Rectal smooth muscle tissue (tissue), 1 donor: ENCODE data around the gene SNCAIP.

Experiments
- H3K27ac ChIP-seq: one replicate; pipeline ENCODE4 v1.7.0; 2013; ENCODE audit warnings: low read depth, low read length, inconsistent platforms
- H3K27me3 ChIP-seq: one replicate; pipeline ENCODE4 v1.7.0; 2013; ENCODE audit warnings: low read length; ENCODE audit not compliant: control insufficient read depth, insufficient read depth
- H3K36me3 ChIP-seq: one replicate; pipeline ENCODE4 v1.7.0; 2013; ENCODE audit warnings: low read length; ENCODE audit not compliant: control insufficient read depth, insufficient read depth
- H3K4me1 ChIP-seq: one replicate; pipeline ENCODE4 v1.7.0; 2013; ENCODE audit warnings: low read length; ENCODE audit not compliant: control insufficient read depth, insufficient read depth
- H3K4me3 ChIP-seq: one replicate; pipeline ENCODE4 v1.7.0; 2013; ENCODE audit warnings: low read length
- H3K9ac ChIP-seq: one replicate; pipeline ENCODE4 v1.7.0; 2013; ENCODE audit warnings: low read length

The SNCAIP gene

DNA sequence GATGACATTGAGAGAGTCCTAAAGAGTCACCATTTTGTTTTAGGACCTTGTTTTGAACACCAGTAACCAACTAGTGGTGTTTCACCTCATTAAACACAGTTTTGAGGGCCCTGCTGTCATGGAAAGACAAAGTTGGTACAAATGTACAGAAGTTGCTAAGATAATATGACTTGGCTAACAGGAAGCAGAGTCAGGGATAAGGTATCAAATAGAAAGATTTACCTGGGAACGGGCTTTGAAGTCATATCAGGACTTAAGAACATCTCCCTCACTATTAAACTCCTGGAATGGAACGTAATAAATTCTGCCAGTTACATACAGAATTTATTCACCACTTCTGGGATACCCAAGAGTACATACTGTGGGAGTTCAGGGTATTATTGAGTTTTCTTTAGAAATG is 115.6 kb downstream of the SNCAIP start:
- Histone ChIP-seq H3K27ac (no peak overlapping the region), H3K9ac (no peak overlapping the region), H3K27me3 (no peaks in the 10 kb centered on the region), H3K4me3 (no peak overlapping the region), H3K36me3 (no peaks in the 10 kb centered on the region), H3K4me1 (no peaks in the 10 kb centered on the region)

DNA sequence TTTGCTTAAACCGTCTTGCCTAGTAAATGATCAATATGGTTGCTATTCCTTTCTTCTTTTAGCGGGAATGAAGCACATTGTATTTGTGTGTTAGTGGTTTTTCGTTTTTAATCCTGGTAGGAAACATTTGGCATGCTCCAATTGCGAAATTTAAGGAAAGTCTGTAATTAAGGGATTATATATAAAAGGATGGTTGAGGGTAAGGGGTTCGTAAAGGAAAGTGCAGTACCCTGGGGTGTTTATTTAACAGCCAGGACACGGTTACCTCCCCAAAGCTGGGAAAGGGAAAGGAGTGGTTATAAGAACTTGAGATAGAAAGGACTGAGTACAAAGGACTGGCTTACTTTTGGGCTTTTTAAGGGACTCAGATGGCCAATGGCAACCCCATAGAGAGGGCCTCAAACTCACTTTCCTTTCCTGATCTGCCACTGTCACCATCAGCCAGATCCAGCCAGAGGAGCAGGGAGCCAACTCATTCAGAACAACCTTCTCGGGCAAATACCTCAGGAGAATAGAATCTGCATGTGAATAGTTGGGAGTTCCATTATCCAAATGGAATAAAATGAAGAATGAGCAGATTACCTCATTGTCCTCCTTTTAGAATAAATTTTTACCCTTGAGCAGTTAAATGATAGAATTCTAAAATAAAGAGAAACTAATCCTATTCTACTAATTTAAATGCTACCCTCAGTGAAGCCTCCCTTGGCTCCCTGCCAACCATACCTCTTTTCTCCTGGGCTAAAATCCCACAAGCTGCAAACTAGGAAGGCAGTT is 117.7 kb downstream of the SNCAIP start:
- Histone ChIP-seq H3K36me3 (no peaks in the 10 kb centered on the region), H3K4me3 (no peak overlapping the region)

DNA sequence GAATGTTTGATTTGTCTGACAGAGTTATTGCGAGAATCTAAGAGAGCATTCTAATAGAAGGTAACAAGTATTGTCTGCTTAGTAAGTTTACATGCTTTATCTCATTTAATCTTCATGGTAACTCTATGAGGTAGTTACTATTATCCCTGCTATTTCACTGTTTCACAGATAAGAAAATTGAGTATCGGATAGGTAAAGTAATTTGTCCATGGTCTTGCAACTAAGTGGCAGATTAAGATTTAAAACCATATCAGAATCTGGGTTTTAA is 118.2 kb downstream of the SNCAIP start:
- H3K9ac ChIP-seq, result no peak overlapping the region
- no peak overlapping the region for H3K27ac ChIP-seq
- H3K4me1 ChIP-seq, result peaks cover 4% of the 10 kb centered on the region
- no peaks in the 10 kb centered on the region for H3K27me3 ChIP-seq
- no peak overlapping the region for H3K4me3 ChIP-seq
- H3K36me3 ChIP-seq, result no peaks in the 10 kb centered on the region

More for the DNA sequence above, 117.7 kb downstream of the SNCAIP start:
- H3K27me3 ChIP-seq, result no peaks in the 10 kb centered on the region
- no peak overlapping the region for H3K9ac ChIP-seq
- peaks cover 4% of the 10 kb centered on the region for H3K4me1 ChIP-seq
- no peak overlapping the region for H3K27ac ChIP-seq

DNA sequence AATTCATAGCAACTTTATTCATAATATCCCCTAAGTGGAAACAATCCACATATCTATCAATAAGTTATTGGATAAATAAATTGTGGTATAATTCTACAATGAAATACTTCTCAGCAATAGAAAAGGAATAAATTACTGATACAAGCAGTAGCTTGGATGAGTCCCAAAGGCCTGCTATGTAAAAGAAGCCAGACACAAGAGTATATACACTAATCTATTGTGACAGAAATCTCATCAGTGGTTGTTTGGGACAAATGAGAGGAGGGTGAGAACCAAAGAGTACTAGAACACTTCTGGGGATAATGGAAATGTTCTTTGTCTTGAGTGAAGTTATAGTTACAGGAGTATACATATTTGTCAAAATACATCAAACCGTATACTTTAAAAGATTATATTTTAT is 119.3 kb downstream of the SNCAIP start:
- H3K4me3 ChIP-seq, result no peak overlapping the region
- H3K27me3 ChIP-seq, result no peaks in the 10 kb centered on the region
- peaks cover 4% of the 10 kb centered on the region for H3K4me1 ChIP-seq
- no peak overlapping the region for H3K9ac ChIP-seq
- no peaks in the 10 kb centered on the region for H3K36me3 ChIP-seq
- H3K27ac ChIP-seq, result no peak overlapping the region

DNA sequence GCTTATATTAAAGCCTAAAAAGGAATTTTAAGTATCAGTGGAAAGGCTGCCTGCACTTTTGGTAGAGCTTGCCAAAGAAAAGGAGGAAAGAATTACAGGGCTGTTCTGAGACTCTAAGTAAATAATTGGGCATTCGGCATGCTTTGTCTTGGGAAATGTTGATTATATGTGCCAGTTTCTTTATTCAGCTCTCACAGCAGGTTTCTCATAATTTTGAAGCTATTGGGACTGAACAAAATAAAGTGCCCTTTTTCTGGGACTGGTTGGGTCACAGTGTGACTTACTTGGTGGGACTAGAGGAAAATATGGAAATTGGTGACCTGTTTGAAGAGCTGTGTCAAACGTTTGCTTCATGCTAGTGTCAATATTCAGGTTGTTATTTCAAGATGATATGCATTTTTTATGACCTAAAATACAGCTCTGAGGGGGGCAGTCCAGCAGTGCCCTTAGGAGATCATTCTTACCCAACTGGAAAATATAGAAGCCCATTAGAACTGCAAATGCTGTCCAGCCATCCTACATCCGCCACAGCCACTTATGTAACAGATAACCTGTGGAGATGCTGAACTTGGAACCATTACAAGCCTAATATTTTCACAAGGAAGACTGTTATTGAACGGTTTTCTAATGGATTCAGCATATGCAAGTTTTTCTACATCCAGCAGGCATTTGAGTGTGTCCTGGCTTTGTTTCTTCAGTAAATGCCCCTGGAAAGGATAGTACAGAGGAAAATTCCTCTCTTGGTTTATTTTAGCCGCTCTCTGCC is 122.4 kb downstream of the SNCAIP start:
- Histone ChIP-seq H3K4me3 (no peak overlapping the region), H3K4me1 (peaks cover 4% of the 10 kb centered on the region), H3K27ac (no peak overlapping the region), H3K9ac (no peak overlapping the region), H3K27me3 (no peaks in the 10 kb centered on the region), H3K36me3 (no peaks in the 10 kb centered on the region)

DNA sequence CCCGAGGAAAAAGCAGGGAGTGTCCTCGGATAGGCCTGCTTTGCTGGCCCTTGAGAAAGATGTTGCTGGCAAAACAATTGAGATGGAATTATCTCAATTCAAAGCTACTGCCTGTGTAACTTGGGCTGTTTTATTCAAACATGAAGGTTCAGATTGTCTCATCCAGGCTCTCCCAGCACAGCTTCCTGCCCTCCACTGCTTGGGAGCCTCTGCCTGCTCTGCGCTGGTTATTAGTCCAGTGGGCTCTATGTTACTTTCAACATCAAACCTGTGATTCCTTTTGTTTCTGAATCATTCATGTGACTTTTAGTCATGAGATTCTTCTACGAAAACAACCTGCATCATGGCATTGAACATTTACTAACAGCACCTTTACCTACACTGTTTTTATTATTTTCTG is 123.2 kb downstream of the SNCAIP start:
- H3K27me3 ChIP-seq, result no peaks in the 10 kb centered on the region
- H3K27ac ChIP-seq, result no peak overlapping the region
- H3K9ac ChIP-seq, result no peak overlapping the region
- peaks cover 4% of the 10 kb centered on the region for H3K4me1 ChIP-seq
- no peaks in the 10 kb centered on the region for H3K36me3 ChIP-seq
- H3K4me3 ChIP-seq, result no peak overlapping the region

DNA sequence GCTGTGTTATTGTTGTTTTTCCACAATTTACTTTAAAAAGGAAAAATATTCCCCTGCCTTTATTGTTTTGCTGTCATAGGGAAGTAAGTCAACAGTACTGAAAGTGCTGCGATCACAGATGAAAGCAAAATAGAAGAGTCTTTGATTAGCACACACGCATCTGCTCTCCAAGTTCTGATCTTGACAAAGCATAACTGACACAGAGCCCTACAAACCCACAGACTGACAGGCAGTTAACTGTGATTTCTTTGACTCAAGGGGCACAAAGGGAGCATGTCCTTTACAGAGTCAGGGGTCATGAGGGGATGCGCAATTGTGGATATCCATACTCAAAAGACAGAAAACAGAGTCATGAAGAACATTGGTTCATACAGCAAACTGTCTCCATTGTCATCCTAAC is 123.7 kb downstream of the SNCAIP start:
- H3K27me3 ChIP-seq, result no peaks in the 10 kb centered on the region
- H3K36me3 ChIP-seq, result no peaks in the 10 kb centered on the region
- peaks cover 4% of the 10 kb centered on the region for H3K4me1 ChIP-seq
- H3K4me3 ChIP-seq, result no peak overlapping the region
- H3K9ac ChIP-seq, result no peak overlapping the region
- no peak overlapping the region for H3K27ac ChIP-seq

DNA sequence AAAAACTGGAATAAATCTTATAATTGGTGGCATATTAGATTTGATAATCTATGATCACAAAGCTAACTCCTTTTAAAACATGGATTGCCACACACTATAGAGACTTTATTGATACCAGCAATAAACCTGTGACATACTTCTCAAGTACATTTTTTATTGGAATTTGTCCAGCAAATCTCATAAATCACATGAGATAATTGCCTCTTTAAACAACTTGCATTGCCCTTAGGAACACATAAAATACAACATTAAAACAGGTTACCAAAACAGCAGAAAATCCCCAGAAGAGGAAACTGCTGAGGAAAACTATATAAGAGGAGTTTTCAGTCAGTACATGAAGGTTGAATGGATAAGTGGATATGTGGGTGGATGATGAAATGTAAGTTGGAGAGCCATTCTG is 124.6 kb downstream of the SNCAIP start:
- Histone ChIP-seq H3K4me1 (peaks cover 4% of the 10 kb centered on the region), H3K27ac (no peak overlapping the region), H3K4me3 (no peak overlapping the region), H3K36me3 (no peaks in the 10 kb centered on the region), H3K9ac (no peak overlapping the region), H3K27me3 (no peaks in the 10 kb centered on the region)

DNA sequence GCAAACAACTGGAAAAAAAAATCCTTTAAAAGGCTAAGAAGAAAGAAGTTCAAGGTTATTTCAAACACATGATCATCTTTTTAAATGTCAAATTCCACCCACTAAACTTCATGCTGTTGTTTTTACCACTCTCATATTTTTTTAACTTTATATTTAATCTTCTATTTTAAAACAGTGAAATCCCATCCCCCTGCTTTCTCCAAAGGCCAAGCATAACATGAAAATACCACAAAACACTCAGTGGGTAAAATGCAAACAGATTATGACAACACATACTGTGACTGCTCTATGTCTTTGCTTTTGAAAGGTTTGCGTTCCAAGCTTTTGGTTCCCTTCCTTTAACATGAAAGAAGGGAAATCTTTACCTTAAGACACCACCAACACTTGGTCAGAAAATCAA is 127.6 kb downstream of the SNCAIP start:
- Histone ChIP-seq H3K27me3 (no peaks in the 10 kb centered on the region), H3K9ac (no peak overlapping the region), H3K4me3 (no peak overlapping the region), H3K4me1 (no peaks in the 10 kb centered on the region), H3K36me3 (no peaks in the 10 kb centered on the region), H3K27ac (no peak overlapping the region)

DNA sequence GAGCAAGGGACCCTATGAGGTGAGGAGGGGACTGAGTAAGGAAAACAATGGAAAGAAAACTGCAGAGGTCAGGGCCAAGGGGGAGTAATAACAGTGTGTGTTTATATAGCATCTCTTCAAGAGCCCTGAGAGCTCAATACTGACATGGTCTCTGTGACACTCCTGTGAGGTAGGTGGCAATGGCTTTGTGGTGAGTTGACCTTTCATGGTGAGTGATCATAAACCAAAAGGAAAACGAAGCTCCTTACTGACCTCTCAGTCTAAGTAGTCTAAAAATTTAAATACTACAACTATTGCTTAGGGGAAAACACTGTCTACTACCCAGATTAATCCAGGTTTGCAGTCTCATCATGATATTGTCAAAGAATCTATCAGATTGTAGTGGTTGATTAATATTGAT is 130.9 kb downstream of the SNCAIP start:
- no peaks in the 10 kb centered on the region for H3K27me3 ChIP-seq
- no peaks in the 10 kb centered on the region for H3K4me1 ChIP-seq
- H3K36me3 ChIP-seq, result no peaks in the 10 kb centered on the region
- no peak overlapping the region for H3K27ac ChIP-seq
- H3K9ac ChIP-seq, result no peak overlapping the region
- no peak overlapping the region for H3K4me3 ChIP-seq

DNA sequence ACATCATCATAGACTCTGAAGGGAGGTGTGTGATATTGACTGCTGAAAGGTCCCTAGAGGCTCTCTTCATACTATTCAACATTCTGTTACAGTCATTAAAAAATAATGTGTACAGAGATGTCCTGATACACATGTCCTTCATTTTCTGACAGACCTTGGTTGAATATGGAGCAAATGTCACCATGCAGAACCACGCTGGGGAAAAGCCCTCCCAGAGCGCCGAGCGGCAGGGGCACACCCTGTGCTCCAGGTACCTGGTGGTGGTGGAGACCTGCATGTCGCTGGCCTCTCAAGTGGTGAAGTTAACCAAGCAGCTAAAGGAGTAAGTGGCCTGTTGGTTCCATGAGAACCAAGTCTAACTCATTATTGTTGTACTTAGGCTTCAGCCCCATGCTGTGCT is 132.4 kb downstream of the SNCAIP start:
- no peaks in the 10 kb centered on the region for H3K4me1 ChIP-seq
- H3K27me3 ChIP-seq, result no peaks in the 10 kb centered on the region
- no peak overlapping the region for H3K27ac ChIP-seq
- no peak overlapping the region for H3K9ac ChIP-seq
- H3K4me3 ChIP-seq, result no peak overlapping the region
- H3K36me3 ChIP-seq, result no peaks in the 10 kb centered on the region

DNA sequence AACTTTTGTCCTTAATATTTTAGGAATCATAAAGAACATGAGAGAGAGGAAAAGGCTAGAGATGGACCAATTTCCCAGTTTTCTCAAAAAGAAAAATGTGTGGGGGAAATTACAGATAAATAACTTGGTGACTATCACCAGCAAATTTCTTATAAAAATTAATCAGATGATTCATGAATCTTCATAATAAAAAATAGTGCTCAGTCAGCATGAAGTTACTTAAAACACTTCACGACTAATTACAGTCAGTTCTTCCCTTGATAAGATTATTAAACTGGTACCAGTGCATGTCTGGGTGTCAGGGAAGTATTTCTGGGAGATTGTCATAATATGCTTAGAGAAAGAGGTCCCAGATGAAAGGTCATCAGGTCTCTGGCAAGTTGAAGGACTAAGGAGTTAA is 133.0 kb downstream of the SNCAIP start:
- Histone ChIP-seq H3K27me3 (no peaks in the 10 kb centered on the region), H3K9ac (no peak overlapping the region), H3K4me3 (no peak overlapping the region), H3K36me3 (no peaks in the 10 kb centered on the region), H3K4me1 (no peaks in the 10 kb centered on the region), H3K27ac (no peak overlapping the region)

DNA sequence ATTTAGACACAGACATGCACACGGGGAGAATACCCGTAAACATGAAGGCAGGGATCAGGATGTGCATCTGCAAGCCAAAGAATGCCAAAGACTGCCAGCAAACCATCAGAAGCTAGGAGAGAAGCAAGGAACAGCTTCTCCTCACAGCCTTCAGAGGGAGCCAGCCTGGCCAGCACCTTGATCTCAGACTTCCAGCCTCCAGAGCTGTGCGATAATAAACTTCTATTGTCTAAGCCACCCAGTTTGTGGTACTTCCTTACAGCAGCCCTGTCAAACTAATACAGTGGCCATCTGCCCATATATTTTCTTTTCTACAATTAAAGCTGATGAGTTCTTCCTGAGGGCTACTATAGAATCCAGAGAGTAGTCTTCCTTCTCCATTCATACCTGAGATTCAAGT is 135.0 kb downstream of the SNCAIP start:
- H3K4me1 ChIP-seq, result no peaks in the 10 kb centered on the region
- H3K27ac ChIP-seq, result no peak overlapping the region
- no peaks in the 10 kb centered on the region for H3K27me3 ChIP-seq
- no peak overlapping the region for H3K9ac ChIP-seq
- H3K36me3 ChIP-seq, result no peaks in the 10 kb centered on the region
- no peak overlapping the region for H3K4me3 ChIP-seq
